ENCODE measurements around the gene TMC4. TPM values are rescaled to one million over a fixed set of nuclear protein-coding genes. Genes with fewer than 3 reads are reported as not detected.
A peak's percentile ranks its signal among the peaks of the same experiment; 100 is the strongest.
"Not testable (repeated sequence)": the region's sequence is repeated elsewhere in the genome, so short reads cannot be mapped to it uniquely, and the experiment has no call there.

The TMC4 gene
- total RNA-seq (2014; rRNA removed; shearing (Covaris generic)): 0.30 and 0.63 TPM in 2 replicates
- polyA plus RNA-seq (2014; cell fraction: nucleus; rRNA removed): not detected in 2 replicates

- DNase-seq (ENCODE audit: extremely low read depth, low read depth): no peak
Observed at GRCh38 chr19:54172471-54173358, at the start of gene TMC4. TSS of gene TMC4 (minus strand) at chr19:54173160. CDS start at chr19:54173117, 43 bp downstream.

- DNase-seq (ENCODE audit: extremely low read depth, low read depth): not testable (repeated sequence)
Observed at GRCh38 chr19:54221947-54222346, 49.0 kb upstream of the TMC4 start.

GRCh38 chr19:54219702-54220101 is 46.7 kb upstream of the TMC4 start:
- DNase-seq (ENCODE audit: extremely low read depth, low read depth): not testable (repeated sequence)

DNA sequence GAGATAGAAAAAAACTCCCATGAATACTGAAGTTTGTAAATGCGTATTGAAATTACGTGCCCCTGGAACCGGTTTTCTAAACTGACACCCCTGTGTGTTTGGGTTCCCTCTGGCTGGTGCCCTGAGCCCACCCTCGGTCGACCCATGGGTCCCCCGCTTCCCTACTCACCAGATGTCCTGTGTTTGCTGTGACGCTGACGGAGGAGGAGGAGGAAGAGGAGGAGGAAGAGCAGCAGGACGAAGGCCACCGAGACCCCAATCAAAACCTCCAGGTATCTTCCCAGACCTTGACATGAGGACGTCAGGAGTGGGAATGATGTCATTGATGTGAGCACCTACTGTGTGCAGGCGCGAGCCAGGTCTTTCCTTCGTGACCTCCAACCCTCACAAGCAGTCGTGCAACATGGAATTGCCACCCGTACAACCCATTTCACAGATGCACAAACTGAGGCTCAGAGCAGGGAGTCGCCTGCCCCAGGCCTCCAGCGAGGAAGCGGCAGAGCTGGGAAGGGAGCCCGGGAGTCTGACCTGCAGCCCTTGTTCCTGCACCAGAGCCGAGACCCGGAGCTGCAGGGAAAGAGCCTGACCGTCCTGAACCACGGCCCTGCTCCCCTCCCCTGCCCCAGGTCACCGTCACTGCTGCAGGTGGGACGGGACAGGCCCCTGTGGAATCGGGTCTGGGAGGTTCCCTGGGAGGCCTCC is 46.2 kb upstream of the TMC4 start:
- no peak for DNase-seq (ENCODE audit: extremely low read depth, low read depth)

GRCh38 chr19:54218259-54218658 is 45.3 kb upstream of the TMC4 start:
- DNase-seq (ENCODE audit: extremely low read depth, low read depth): no peak

DNA sequence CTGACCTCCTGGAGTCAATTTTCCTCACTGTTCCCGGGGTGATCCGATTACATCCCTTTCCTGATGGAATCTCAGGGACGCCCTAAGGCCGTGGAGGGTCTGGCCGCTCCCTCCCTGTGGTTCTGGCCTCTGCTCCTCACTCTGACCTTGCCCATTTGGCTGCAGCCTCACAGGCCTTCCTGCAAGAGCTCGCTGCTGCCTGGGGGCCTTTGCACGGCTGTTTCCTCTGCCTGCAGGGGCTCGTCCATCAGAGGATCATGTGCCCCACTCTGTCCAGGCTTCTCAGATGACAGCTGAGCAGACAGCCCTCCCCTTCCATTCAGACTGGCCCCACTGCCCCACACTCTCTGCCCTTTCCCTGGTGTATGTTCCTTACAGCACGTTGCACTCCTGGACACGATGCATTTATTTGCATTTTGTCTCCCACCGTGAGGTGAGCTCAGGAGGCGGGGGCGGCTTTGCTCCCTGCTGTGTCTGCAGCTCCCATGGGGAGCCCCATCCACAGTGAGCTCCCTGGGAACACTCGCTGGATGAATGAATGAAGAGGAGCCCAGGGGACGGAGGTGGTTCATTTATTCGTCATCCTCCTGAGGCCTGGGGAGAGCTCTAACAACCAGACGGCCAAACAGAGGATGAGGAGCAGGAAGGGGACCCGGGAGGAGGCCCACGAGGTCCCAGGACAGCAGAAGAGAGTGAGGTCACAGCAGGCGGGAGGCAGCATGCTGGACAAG is 44.7 kb upstream of the TMC4 start:
- DNase-seq (ENCODE audit: extremely low read depth, low read depth): not testable (repeated sequence)

DNA sequence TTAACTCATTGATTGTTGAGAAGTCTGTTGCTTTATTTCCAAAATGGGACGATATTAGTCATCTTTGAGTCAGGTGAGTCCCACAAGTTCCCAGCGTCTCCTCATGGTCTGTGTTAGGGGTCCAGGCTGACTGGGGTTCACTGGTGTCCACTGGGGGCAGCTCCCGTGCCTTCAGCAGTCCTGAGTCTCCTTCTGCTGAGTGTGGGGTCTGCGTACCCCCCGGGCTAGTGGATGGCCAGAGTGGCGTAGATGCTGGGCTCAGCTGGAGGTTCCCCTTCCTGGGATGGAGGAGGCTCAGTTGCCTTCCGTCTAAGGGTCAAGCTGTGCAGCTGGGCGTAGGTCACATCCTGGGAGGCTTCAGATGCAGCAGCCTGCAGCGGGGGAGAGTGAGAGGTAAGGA is 43.9 kb upstream of the TMC4 start:
- no peak for DNase-seq (ENCODE audit: extremely low read depth, low read depth)

DNA sequence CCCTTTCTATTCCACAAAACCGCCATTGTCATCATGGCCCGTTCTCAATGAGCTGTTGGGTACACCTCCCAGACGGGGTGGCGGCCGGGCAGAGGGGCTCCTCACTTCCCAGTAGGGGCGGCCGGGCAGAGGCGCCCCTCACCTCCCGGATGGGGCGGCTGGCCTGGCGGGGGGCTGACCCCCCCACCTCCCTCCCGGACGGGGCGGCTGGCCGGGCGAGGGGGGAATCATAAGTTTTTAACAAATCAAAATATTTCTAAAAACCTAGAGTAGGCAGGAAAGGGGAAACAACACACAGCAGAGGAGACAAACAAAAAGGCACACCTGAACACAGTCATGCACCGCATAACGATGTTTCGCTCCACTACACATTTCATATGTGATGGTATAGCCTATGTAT is 41.8 kb upstream of the TMC4 start:
- not testable (repeated sequence) for DNase-seq (ENCODE audit: extremely low read depth, low read depth)

DNA sequence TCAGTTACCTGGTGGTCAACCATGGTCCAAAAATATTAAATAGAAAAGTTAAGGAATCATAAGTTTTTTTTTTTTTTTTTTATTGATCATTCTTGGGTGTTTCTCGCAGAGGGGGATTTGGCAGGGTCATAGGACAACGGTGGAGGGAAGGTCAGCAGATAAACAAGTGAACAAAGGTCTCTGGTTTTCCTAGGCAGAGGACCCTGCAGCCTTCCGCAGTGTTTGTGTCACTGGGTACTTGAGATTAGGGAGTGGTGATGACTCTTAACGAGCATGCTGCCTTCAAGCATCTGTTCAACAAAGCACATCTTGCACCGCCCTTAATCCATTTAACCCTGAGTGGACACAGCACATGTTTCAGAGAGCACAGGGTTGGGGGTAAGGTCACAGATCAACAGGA is 41.3 kb upstream of the TMC4 start:
- DNase-seq (ENCODE audit: extremely low read depth, low read depth): not testable (repeated sequence)

DNA sequence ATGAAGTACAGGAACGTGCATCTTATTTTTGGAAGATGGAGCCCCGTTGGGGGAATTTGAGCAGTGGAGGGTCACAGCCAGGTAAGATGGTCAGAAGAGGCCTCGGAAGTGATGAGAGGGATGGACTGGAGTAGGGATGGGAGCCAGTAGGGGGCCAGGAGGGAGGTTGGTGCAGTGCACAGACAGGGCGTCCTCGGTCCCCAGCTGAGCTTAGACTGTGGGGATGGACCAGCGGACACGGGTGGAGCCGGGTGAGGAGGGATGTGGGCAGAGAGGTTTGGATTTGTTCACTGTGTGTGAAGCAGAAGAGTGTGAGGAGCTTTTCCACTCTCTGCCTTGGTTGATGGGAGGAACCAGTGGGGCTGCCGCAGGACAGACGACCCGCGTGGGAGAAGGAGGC is 38.3 kb upstream of the TMC4 start:
- DNase-seq (ENCODE audit: extremely low read depth, low read depth): no peak

DNA sequence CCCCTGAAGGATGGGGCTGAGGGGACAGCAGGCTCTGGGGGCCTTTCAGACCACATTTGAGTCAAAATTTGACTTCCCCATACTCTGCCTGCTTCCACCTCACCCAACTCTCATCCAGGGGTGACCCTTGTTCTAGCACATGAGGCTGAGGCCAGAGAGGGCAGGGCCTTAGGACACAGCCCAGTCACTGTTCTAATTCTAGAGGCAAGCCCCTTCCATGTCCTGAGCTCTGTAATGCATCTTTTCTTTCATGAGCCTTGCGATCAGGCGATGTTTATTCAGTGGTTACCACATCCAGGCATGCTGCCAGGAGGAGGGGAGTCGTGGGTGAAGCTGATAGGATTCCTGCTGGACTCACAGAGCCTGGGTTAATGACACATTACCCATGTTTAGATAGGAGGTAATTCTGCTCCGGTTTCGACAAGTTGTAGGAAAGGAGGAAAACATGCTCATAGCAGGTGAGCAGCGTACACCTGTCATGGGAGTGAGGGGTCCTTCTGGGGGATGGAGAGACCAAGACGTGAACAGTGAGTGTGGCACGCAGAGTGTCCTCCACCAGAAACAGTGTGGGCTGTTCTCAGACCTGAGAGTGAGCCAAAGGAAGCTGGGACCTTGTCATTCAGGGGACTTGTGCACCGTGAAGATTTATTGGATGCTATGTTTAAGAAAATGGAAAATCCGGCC is 37.0 kb upstream of the TMC4 start:
- peak; percentile 74 for DNase-seq (ENCODE audit: extremely low read depth, low read depth)

- DNase-seq (ENCODE audit: extremely low read depth, low read depth): no peak
Observed at GRCh38 chr19:54209058-54209810, 36.3 kb upstream of the TMC4 start.

GRCh38 chr19:54208784-54209057 is 35.8 kb upstream of the TMC4 start:
- no peak for DNase-seq (ENCODE audit: extremely low read depth, low read depth)

- DNase-seq (ENCODE audit: extremely low read depth, low read depth): no peak
Observed at GRCh38 chr19:54207983-54208783, 35.2 kb upstream of the TMC4 start.

DNA sequence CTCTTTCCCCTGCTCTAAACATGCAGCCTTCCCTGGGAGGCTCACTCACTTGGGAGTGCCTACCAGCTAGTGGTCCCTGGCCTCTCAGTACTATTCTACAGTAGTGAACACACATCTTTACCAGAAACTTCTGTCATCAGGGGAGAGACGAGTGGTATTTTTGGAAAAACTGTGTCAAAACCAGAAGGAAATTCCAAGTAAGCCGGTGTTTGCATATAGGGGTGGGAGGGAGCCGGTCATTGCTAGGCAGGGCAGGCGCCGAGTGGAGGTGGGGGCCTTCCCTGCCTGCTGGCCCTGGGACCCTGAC is 34.7 kb upstream of the TMC4 start:
- no peak for DNase-seq (ENCODE audit: extremely low read depth, low read depth)

DNA sequence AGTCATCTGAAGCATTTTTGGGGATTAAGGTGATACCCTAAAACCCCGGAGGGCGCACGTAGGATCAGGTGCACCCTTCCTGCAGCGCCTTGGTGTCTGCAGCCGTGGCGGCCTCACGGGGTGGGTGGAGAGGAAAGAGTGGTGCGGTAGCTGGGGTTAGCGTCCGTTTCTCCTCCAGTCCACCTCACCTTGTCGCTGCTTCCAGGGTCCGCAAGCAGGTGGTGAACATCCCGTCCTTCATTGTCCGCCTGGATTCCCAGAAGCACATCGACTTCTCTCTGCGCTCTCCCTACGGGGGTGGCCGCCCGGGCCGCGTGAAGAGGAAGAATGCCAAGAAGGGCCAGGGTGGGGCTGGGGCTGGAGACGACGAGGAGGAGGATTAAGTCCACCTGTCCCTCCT is 34.2 kb upstream of the TMC4 start:
- not testable (repeated sequence) for DNase-seq (ENCODE audit: extremely low read depth, low read depth)

DNA sequence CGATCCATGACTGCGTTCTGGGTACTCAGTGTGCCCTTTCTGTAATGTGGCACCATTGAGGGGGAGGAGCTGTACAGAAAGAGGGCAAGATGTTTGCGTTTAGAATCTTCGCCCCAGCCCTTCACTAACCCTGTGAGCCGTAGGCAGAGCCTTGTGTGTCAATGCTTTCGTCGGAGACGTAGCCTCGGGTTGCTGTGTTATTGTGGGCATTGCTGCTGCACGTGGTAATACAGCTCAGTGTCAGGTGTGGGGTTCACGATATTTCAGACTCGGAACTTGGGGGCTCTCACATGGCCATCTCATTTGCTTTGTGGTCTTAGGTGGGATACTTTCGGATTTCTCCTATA is 33.8 kb upstream of the TMC4 start:
- DNase-seq (ENCODE audit: extremely low read depth, low read depth): no peak

DNA sequence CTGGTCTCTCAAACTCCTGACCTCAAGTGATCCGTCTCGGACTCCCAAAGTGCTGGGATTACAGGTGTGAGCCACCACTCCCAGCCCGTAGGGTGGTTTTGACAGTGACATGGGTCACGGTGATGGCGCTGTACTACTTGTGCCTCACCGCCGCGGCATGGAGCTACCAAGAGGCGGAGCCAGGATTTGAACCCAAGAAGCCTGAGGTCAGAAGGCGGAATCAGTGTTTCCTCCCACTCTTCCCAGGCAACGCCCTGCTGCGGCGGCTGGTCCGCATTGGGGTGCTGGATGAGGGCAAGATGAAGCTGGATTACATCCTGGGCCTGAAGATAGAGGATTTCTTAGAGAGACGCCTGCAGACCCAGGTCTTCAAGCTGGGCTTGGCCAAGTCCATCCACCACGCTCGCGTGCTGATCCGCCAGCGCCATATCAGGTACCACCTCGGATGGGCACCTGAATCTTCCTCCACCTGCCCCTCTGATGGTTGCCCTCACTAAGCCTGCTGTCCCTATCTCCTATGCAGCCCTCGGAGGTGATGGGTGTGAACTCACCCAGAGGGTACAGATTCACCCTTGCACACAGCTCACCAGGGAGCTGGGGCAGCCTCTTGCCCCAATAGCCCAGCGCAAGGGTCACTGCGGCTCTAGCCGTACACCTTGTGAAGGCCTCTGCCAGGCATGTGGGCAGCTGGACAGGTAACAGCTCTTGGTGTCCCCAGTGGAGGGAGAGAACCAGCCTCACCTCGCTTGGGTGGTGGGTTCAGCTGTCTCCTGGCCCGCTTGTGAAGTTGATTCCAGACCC is 33.3 kb upstream of the TMC4 start:
- DNase-seq (ENCODE audit: extremely low read depth, low read depth): no peak
